ENCODE results near the gene RNF220.

DNA sequence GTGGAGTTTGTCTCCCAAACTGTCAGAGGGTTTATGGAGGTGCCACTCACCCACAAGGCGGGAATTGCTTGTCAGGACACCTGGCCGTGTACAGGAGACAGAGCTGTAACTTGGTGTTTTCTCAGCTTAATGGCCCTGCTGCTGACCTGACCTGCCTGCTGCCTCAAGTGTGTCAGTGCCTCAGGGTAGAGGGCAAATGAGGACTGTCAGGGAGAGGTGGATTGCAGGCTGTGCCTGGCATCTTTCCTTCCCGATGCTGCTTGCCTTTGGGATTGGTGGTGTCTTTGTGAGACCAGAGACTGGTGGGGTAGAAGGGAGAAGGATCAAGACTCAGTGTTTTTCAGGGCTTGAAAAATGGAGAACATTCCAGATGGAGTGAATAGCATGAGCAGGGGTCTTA, 237.9 kb downstream of the RNF220 start:
- TF ChIP-seq, protein P1, sequence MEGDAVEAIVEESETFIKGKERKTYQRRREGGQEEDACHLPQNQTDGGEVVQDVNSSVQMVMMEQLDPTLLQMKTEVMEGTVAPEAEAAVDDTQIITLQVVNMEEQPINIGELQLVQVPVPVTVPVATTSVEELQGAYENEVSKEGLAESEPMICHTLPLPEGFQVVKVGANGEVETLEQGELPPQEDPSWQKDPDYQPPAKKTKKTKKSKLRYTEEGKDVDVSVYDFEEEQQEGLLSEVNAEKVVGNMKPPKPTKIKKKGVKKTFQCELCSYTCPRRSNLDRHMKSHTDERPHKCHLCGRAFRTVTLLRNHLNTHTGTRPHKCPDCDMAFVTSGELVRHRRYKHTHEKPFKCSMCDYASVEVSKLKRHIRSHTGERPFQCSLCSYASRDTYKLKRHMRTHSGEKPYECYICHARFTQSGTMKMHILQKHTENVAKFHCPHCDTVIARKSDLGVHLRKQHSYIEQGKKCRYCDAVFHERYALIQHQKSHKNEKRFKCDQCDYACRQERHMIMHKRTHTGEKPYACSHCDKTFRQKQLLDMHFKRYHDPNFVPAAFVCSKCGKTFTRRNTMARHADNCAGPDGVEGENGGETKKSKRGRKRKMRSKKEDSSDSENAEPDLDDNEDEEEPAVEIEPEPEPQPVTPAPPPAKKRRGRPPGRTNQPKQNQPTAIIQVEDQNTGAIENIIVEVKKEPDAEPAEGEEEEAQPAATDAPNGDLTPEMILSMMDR (IDR thresholded peaks at IDR 0.05): no peak
- TF ChIP-seq POLR2A (IDR thresholded peaks at IDR 0.05): no peak
